Memory B cell (primary cell): ENCODE data around the gene DNMT3A.

Experiments
- ATAC-seq: fragments of 150-1000 bp; cut with Tn5 transposase; 2 replicates; pipeline ENCODE4 v1.10.0; 2021; ENCODE audit warnings: low read depth, mild to moderate bottlenecking, moderate library complexity
- DNase-seq, 2 donors: peaks; one replicate each; pipeline ENCODE4 v3.0.0; 2022; ENCODE audit warnings: low spot score in 2 of 2
- H3K27ac Mint-ChIP-seq: one replicate; pipeline ENCODE4 v1.8.0; 2022; ENCODE audit warnings: mild to moderate bottlenecking, moderate library complexity, mixed read lengths
- H3K27me3 Mint-ChIP-seq: one replicate; pipeline ENCODE4 v1.8.0; 2022; ENCODE audit warnings: mixed read lengths
- H3K36me3 Mint-ChIP-seq: one replicate; pipeline ENCODE4 v1.8.0; 2022; ENCODE audit warnings: mild to moderate bottlenecking, mixed read lengths
- H3K4me1 Mint-ChIP-seq: one replicate; pipeline ENCODE4 v1.8.0; 2022; ENCODE audit warnings: mixed read lengths
- H3K4me3 Mint-ChIP-seq: one replicate; pipeline ENCODE4 v1.8.0; 2022; ENCODE audit warnings: mild to moderate bottlenecking, moderate library complexity, mixed read lengths
- H3K9me3 Mint-ChIP-seq: one replicate; pipeline ENCODE4 v1.8.0; 2022; ENCODE audit warnings: mixed read lengths

The DNMT3A gene

GRCh38 chr2:25341753-25342371 is at the start of gene DNMT3A:
TSS of gene DNMT3A (minus strand) at chr2:25341925. CDS start at chr2:25313984, 27,941 bp downstream.
- DNase-seq (peak in 1 of 2 donors; percentile 33), ATAC-seq (peak; percentile 44)
- H3K9me3 Mint-ChIP-seq = no peaks in the 10 kb centered on the region
- peaks cover 10% of the 10 kb centered on the region for H3K4me1 Mint-ChIP-seq
- H3K36me3 Mint-ChIP-seq = no peaks in the 10 kb centered on the region
- H3K27ac Mint-ChIP-seq = peak within 1 kb of the TSS; percentile 90
- peak within 1 kb of the TSS; percentile 92 for H3K4me3 Mint-ChIP-seq
- no peaks in the 10 kb centered on the region for H3K27me3 Mint-ChIP-seq

- H3K4me3 Mint-ChIP-seq = no peak overlapping the region
- H3K36me3 Mint-ChIP-seq = peaks cover 14% of the 10 kb centered on the region
- DNase-seq = no peak
- ATAC-seq = no peak
- no peaks in the 10 kb centered on the region for H3K27me3 Mint-ChIP-seq
- H3K4me1 Mint-ChIP-seq = peaks cover 30% of the 10 kb centered on the region
- peak overlapping the region; percentile 89 for H3K27ac Mint-ChIP-seq
- no peaks in the 10 kb centered on the region for H3K9me3 Mint-ChIP-seq
Measured at GRCh38 chr2:25389161-25389560, 47.4 kb upstream of the DNMT3A start.

GRCh38 chr2:25388491-25388890 is 46.8 kb upstream of the DNMT3A start:
- Mint-ChIP-seq H3K36me3 (peaks cover 14% of the 10 kb centered on the region), H3K9me3 (no peaks in the 10 kb centered on the region), H3K27me3 (no peaks in the 10 kb centered on the region), H3K4me1 (peaks cover 27% of the 10 kb centered on the region), H3K27ac (peak overlapping the region; percentile 89), H3K4me3 (peak overlapping the region; percentile 67)
- ATAC-seq = peak; percentile 96
- DNase-seq = no peak

GRCh38 chr2:25387876-25388449 is 46.2 kb upstream of the DNMT3A start:
- H3K27ac Mint-ChIP-seq = peak overlapping the region; percentile 89
- peak; percentile 27 for ATAC-seq
- no peaks in the 10 kb centered on the region for H3K9me3 Mint-ChIP-seq
- H3K27me3 Mint-ChIP-seq = no peaks in the 10 kb centered on the region
- DNase-seq = no peak
- peak overlapping the region; percentile 67 for H3K4me3 Mint-ChIP-seq
- H3K4me1 Mint-ChIP-seq = peaks cover 27% of the 10 kb centered on the region
- H3K36me3 Mint-ChIP-seq = peaks cover 14% of the 10 kb centered on the region

GRCh38 chr2:25386971-25387875 is 45.5 kb upstream of the DNMT3A start:
- Mint-ChIP-seq H3K27ac (peak overlapping the region; percentile 19), H3K9me3 (no peaks in the 10 kb centered on the region), H3K4me3 (peak overlapping the region; percentile 67), H3K27me3 (no peaks in the 10 kb centered on the region), H3K36me3 (peaks cover 14% of the 10 kb centered on the region), H3K4me1 (peaks cover 27% of the 10 kb centered on the region)
- ATAC-seq (no peak), DNase-seq (no peak)

GRCh38 chr2:25385910-25386309 is 44.2 kb upstream of the DNMT3A start:
- no peak for ATAC-seq
- H3K27ac Mint-ChIP-seq = peak overlapping the region; percentile 5
- no peak for DNase-seq
- peaks cover 14% of the 10 kb centered on the region for H3K36me3 Mint-ChIP-seq
- no peaks in the 10 kb centered on the region for H3K9me3 Mint-ChIP-seq
- no peak overlapping the region for H3K4me3 Mint-ChIP-seq
- peaks cover 28% of the 10 kb centered on the region for H3K4me1 Mint-ChIP-seq
- H3K27me3 Mint-ChIP-seq = no peaks in the 10 kb centered on the region

GRCh38 chr2:25383806-25384205 is 42.1 kb upstream of the DNMT3A start:
- Mint-ChIP-seq H3K27me3 (no peaks in the 10 kb centered on the region), H3K9me3 (no peaks in the 10 kb centered on the region), H3K4me3 (no peak overlapping the region), H3K27ac (no peak overlapping the region), H3K4me1 (peaks cover 35% of the 10 kb centered on the region), H3K36me3 (peaks cover 11% of the 10 kb centered on the region)
- ATAC-seq (no peak), DNase-seq (no peak)

- H3K4me1 Mint-ChIP-seq = peaks cover 29% of the 10 kb centered on the region
- no peaks in the 10 kb centered on the region for H3K27me3 Mint-ChIP-seq
- peaks cover 4% of the 10 kb centered on the region for H3K36me3 Mint-ChIP-seq
- H3K4me3 Mint-ChIP-seq = no peak overlapping the region
- no peaks in the 10 kb centered on the region for H3K9me3 Mint-ChIP-seq
- DNase-seq (no peak), ATAC-seq (no peak)
- H3K27ac Mint-ChIP-seq = no peak overlapping the region
Measured at GRCh38 chr2:25381502-25381901, 39.8 kb upstream of the DNMT3A start.

- Mint-ChIP-seq H3K4me1 (peaks cover 32% of the 10 kb centered on the region), H3K27me3 (no peaks in the 10 kb centered on the region), H3K27ac (peak overlapping the region; percentile 14), H3K9me3 (no peaks in the 10 kb centered on the region), H3K4me3 (no peak overlapping the region), H3K36me3 (peaks cover 3% of the 10 kb centered on the region)
- DNase-seq (no peak), ATAC-seq (no peak)
Measured at GRCh38 chr2:25380586-25381375, 39.1 kb upstream of the DNMT3A start.

- DNase-seq (no peak), ATAC-seq (no peak)
- Mint-ChIP-seq H3K4me3 (no peak overlapping the region), H3K27me3 (no peaks in the 10 kb centered on the region), H3K27ac (peak overlapping the region; percentile 14), H3K4me1 (peaks cover 32% of the 10 kb centered on the region), H3K9me3 (no peaks in the 10 kb centered on the region), H3K36me3 (peaks cover 3% of the 10 kb centered on the region)
Measured at GRCh38 chr2:25380023-25380422, 38.3 kb upstream of the DNMT3A start.

GRCh38 chr2:25379535-25379934 is 37.8 kb upstream of the DNMT3A start:
- Mint-ChIP-seq H3K36me3 (peaks cover 3% of the 10 kb centered on the region), H3K27ac (no peak overlapping the region), H3K27me3 (no peaks in the 10 kb centered on the region), H3K4me3 (no peak overlapping the region), H3K9me3 (no peaks in the 10 kb centered on the region), H3K4me1 (peaks cover 32% of the 10 kb centered on the region)
- DNase-seq (no peak), ATAC-seq (no peak)

GRCh38 chr2:25378731-25379490 is 37.2 kb upstream of the DNMT3A start:
- H3K27ac Mint-ChIP-seq = peak overlapping the region; percentile 93
- H3K36me3 Mint-ChIP-seq = peaks cover 3% of the 10 kb centered on the region
- H3K4me3 Mint-ChIP-seq = no peak overlapping the region
- peaks cover 32% of the 10 kb centered on the region for H3K4me1 Mint-ChIP-seq
- ATAC-seq = no peak
- H3K27me3 Mint-ChIP-seq = no peaks in the 10 kb centered on the region
- no peaks in the 10 kb centered on the region for H3K9me3 Mint-ChIP-seq
- DNase-seq = no peak

GRCh38 chr2:25377822-25378421 is 36.2 kb upstream of the DNMT3A start:
- H3K27me3 Mint-ChIP-seq = no peaks in the 10 kb centered on the region
- peaks cover 32% of the 10 kb centered on the region for H3K4me1 Mint-ChIP-seq
- peak overlapping the region; percentile 62 for H3K4me3 Mint-ChIP-seq
- no peaks in the 10 kb centered on the region for H3K9me3 Mint-ChIP-seq
- ATAC-seq = no peak
- peaks cover 3% of the 10 kb centered on the region for H3K36me3 Mint-ChIP-seq
- DNase-seq = no peak
- peak overlapping the region; percentile 93 for H3K27ac Mint-ChIP-seq
